ENCODE data around the gene ENPP7.

DNA sequence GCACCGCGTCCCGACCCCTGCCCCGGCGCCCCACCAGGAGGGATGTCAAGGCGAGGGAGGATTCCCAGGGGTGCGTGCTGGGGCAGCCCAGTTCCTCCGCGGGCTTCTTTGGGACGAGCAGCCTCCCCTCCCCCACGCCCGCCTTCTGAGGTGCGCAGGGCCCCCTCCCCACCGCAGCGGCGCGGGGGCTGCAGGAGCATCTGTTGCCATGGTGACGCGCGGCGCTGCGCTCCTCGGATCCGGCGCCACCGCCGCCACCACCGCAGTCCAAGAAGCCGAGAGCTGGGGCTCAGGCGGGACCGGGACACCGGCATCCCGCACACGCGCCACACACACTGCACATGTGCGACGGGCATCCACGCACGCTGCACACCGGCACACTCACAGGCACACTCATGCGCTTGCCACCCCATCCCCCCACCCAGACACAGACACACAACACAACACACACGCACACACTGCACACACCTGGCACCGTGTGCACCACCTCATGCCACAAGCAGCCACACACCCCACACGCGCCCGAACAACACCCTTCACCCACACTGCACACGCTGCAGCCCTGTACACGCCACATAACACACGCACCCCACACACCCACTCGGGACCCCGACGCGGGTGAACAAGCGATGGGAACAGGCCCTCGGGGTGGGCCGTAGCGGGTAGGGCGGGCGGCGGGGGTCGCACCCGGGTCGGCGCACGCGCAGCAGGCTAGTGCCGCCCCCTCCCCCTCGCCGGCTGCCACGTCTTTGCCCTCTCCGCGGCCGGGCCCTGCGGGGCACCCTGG is 17.0 kb downstream of the ENPP7 start:
- TF ChIP-seq POLR2AphosphoS5 (IDR thresholded peaks at IDR 0.05; ENCODE audit: low read depth, low read length) (no peak), POLR2A (IDR thresholded peaks at IDR 0.05; ENCODE audit: borderline replicate concordance, extremely low read depth, insufficient read depth, insufficient read length) (no peak), FOSL1 (IDR thresholded peaks at IDR 0.05; ENCODE audit: low read depth) (no peak), CEBPB (IDR thresholded peaks at IDR 0.05; ENCODE audit: low read depth) (no peak), SIN3A (IDR thresholded peaks at IDR 0.05; ENCODE audit: low read depth) (no peak), TCF7L2 (IDR thresholded peaks at IDR 0.05; ENCODE audit: borderline replicate concordance, extremely low read depth, insufficient read depth, insufficient read length) (no peak), JUND (IDR thresholded peaks at IDR 0.05) (no peak), SRF (IDR thresholded peaks at IDR 0.05; ENCODE audit: low read depth) (no peak), YY1 (IDR thresholded peaks at IDR 0.05; ENCODE audit: extremely low read depth, insufficient replicate concordance, low read depth, low read length) (no peak)
- TF ChIP-seq, protein P1, sequence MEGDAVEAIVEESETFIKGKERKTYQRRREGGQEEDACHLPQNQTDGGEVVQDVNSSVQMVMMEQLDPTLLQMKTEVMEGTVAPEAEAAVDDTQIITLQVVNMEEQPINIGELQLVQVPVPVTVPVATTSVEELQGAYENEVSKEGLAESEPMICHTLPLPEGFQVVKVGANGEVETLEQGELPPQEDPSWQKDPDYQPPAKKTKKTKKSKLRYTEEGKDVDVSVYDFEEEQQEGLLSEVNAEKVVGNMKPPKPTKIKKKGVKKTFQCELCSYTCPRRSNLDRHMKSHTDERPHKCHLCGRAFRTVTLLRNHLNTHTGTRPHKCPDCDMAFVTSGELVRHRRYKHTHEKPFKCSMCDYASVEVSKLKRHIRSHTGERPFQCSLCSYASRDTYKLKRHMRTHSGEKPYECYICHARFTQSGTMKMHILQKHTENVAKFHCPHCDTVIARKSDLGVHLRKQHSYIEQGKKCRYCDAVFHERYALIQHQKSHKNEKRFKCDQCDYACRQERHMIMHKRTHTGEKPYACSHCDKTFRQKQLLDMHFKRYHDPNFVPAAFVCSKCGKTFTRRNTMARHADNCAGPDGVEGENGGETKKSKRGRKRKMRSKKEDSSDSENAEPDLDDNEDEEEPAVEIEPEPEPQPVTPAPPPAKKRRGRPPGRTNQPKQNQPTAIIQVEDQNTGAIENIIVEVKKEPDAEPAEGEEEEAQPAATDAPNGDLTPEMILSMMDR (IDR thresholded peaks at IDR 0.05 in 2 of 3, conservative IDR thresholded peaks at IDR 0.05 in 1 of 3; ENCODE audit: borderline replicate concordance in 1 of 3, insufficient read depth in 1 of 3, low read depth in 2 of 3, low read length in 2 of 3): no peak
- TF ChIP-seq, protein P2, sequence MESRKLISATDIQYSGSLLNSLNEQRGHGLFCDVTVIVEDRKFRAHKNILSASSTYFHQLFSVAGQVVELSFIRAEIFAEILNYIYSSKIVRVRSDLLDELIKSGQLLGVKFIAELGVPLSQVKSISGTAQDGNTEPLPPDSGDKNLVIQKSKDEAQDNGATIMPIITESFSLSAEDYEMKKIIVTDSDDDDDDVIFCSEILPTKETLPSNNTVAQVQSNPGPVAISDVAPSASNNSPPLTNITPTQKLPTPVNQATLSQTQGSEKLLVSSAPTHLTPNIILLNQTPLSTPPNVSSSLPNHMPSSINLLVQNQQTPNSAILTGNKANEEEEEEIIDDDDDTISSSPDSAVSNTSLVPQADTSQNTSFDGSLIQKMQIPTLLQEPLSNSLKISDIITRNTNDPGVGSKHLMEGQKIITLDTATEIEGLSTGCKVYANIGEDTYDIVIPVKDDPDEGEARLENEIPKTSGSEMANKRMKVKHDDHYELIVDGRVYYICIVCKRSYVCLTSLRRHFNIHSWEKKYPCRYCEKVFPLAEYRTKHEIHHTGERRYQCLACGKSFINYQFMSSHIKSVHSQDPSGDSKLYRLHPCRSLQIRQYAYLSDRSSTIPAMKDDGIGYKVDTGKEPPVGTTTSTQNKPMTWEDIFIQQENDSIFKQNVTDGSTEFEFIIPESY (IDR thresholded peaks at IDR 0.05; ENCODE audit: extremely low read depth, insufficient replicate concordance, low read length): no peak
- TF ChIP-seq, protein P3, sequence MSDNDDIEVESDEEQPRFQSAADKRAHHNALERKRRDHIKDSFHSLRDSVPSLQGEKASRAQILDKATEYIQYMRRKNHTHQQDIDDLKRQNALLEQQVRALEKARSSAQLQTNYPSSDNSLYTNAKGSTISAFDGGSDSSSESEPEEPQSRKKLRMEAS (IDR thresholded peaks at IDR 0.05): no peak
- TF ChIP-seq, protein P4, sequence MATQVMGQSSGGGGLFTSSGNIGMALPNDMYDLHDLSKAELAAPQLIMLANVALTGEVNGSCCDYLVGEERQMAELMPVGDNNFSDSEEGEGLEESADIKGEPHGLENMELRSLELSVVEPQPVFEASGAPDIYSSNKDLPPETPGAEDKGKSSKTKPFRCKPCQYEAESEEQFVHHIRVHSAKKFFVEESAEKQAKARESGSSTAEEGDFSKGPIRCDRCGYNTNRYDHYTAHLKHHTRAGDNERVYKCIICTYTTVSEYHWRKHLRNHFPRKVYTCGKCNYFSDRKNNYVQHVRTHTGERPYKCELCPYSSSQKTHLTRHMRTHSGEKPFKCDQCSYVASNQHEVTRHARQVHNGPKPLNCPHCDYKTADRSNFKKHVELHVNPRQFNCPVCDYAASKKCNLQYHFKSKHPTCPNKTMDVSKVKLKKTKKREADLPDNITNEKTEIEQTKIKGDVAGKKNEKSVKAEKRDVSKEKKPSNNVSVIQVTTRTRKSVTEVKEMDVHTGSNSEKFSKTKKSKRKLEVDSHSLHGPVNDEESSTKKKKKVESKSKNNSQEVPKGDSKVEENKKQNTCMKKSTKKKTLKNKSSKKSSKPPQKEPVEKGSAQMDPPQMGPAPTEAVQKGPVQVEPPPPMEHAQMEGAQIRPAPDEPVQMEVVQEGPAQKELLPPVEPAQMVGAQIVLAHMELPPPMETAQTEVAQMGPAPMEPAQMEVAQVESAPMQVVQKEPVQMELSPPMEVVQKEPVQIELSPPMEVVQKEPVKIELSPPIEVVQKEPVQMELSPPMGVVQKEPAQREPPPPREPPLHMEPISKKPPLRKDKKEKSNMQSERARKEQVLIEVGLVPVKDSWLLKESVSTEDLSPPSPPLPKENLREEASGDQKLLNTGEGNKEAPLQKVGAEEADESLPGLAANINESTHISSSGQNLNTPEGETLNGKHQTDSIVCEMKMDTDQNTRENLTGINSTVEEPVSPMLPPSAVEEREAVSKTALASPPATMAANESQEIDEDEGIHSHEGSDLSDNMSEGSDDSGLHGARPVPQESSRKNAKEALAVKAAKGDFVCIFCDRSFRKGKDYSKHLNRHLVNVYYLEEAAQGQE (IDR thresholded peaks at IDR 0.05; ENCODE audit: low read depth): no peak
